ENCODE data around the gene MCTP1.

DNA sequence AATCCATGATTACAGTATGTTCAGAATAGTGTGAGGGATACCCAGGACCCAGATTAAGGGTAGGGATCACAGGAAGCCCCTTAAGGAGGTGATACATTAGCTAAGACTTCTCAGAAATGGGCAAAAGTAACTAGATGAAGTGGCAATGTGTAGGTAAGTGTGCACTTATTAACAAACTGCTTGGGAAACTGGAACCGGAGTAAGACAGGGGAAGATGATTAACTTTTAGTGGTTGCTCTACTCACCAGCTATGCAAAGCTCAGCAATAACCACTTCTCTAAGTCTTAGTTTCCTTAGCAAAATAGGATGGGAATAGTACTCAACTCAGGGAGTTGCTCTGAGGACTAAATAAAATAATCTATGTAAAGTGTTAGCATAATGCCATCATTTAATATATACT lies 182.2 kb downstream of the MCTP1 start:
- no peak for TF ChIP-seq CTCF (IDR thresholded peaks at IDR 0.05)
- no peak for TF ChIP-seq POLR2A (IDR thresholded peaks at IDR 0.05)
